A673 (cell line): ENCODE results near the gene MAEA.

ENCODE experiments used
- CTCF ChIP-seq: fragments of 300-800, 200-600 bp; sonication (generic); conservative IDR thresholded peaks from 2 replicates; pipeline ENCODE4 v1.5.1; 2017; ENCODE audit warnings: low read depth, mild to moderate bottlenecking, antibody characterized with exemption, low read length, moderate library complexity, mixed read lengths
- EZH2 ChIP-seq: fragments of 200-600 bp; sonication (generic); IDR thresholded peaks from 2 replicates; pipeline ENCODE4 v1.6.1; 2017; ENCODE audit warnings: borderline replicate concordance, low read depth, mild to moderate bottlenecking, mixed read lengths, antibody characterized with exemption, low read length; ENCODE audit not compliant: poor library complexity, severe bottlenecking

GRCh38 chr4:1340861-1341260, 51.2 kb downstream of the MAEA start:
- TF ChIP-seq CTCF: no peak
- no peak for TF ChIP-seq EZH2
